GM12878 (cell line): ENCODE results near the gene B3GALT5. TPM values are rescaled to one million over a fixed set of nuclear protein-coding genes. Genes with fewer than 3 reads are reported as not detected.
A peak's percentile ranks its signal among the peaks of the same experiment; 100 is the strongest.

ENCODE experiments used
- ATAC-seq: fragments of 200-7000 bp; cut with Tn5 transposase; 3 replicates; pipeline ENCODE4 v1.9.1; 2020; ENCODE audit warnings: mild to moderate bottlenecking, moderate library complexity
- BruUV-seq: library from RNA; stranded (reverse); fragments of 400-500 nt; replicated peaks from 2 replicates; lab custom pipeline; 2021; lab: Mats Ljungman, UMichigan
- CTCF ChIA-PET: fragments of 300-600 bp; sonication (Branson Sonifier 250); formaldehyde crosslinking; extraction: SDS; loops from one replicate; lab custom pipeline; 2021; ENCODE audit warnings: inconsistent platforms; lab: Yijun Ruan, JAX
- POLR2A ChIA-PET: fragments of 350-600 bp; formaldehyde crosslinking; extraction: SDS; loops from one replicate; lab custom pipeline; 2021; ENCODE audit warnings: inconsistent platforms; lab: Charles Lee
- RAD21 ChIA-PET: fragments of 300-600 bp; sonication (Branson Sonifier 250); formaldehyde crosslinking; loops from one replicate; lab custom pipeline; 2023; ENCODE audit warnings: antibody characterized with exemption; ENCODE audit not compliant: unreplicated experiment; lab: Charles Lee
- SMC1A ChIA-PET: fragments of 300-600 bp; sonication (Branson Sonifier 250); formaldehyde crosslinking; loops from one replicate; lab custom pipeline; 2023; ENCODE audit not compliant: unreplicated experiment, uncharacterized antibody; lab: Charles Lee
- DNase-seq: peaks from one replicate; pipeline ENCODE4 v3.0.0-alpha.2; 2011; ENCODE audit warnings: low read depth, low spot score
- FAIRE-seq: peaks from 3 replicates; lab custom pipeline; 2011; peaks lifted over from hg19 to GRCh38; lab: Jason Lieb, UNC
- H2AFZ ChIP-seq: 2 replicates; pipeline ENCODE4 v1.6.0; 2011; ENCODE audit warnings: low read depth, low read length, control low read depth; ENCODE audit not compliant: control insufficient read depth
- H3K27ac ChIP-seq: 2 replicates; pipeline ENCODE4 v1.5.1; 2011; ENCODE audit warnings: control low read depth; ENCODE audit not compliant: control insufficient read depth, insufficient read depth
- H3K27me3 ChIP-seq, 2 experiments: replicated peaks in 1 of 2; 2 replicates each; pipeline versions ENCODE4 v1.6.0 to v1.6.1; 2011; ENCODE audit warnings: low read length in 1 of 2; ENCODE audit not compliant: control insufficient read depth in 2 of 2, insufficient read depth in 2 of 2
- H3K36me3 ChIP-seq, 2 experiments: 2 replicates each; pipeline ENCODE4 v1.5.1; 2011; ENCODE audit warnings: low read length in 1 of 2; ENCODE audit not compliant: control insufficient read depth in 2 of 2, insufficient read depth in 2 of 2
- H3K4me1 ChIP-seq: 2 replicates; pipeline ENCODE4 v1.6.1; 2011; ENCODE audit warnings: mild to moderate bottlenecking, low read length, moderate library complexity, mixed read lengths; ENCODE audit not compliant: control insufficient read depth, insufficient read depth
- H3K4me2 ChIP-seq: 2 replicates; pipeline ENCODE4 v1.6.0; 2011; ENCODE audit warnings: control low read depth; ENCODE audit not compliant: control insufficient read depth, insufficient read depth
- H3K4me3 ChIP-seq: fragments of 200-600 bp; sonication (generic); 2 replicates; pipeline ENCODE4 v1.5.1; 2016
- H3K79me2 ChIP-seq: 2 replicates; pipeline ENCODE4 v1.6.0; 2011; ENCODE audit warnings: low read length; ENCODE audit not compliant: control insufficient read depth, insufficient read depth
- H3K9ac ChIP-seq: 2 replicates; pipeline ENCODE4 v1.8.0; 2011; ENCODE audit warnings: low read length, control low read depth, mixed read lengths; ENCODE audit not compliant: control insufficient read depth, insufficient read depth
- H3K9me3 ChIP-seq: replicated peaks from 3 replicates; pipeline ENCODE4 v1.5.1; 2011; ENCODE audit warnings: mild to moderate bottlenecking, low read length; ENCODE audit not compliant: control insufficient read depth, insufficient read depth
- H4K20me1 ChIP-seq: 2 replicates; pipeline ENCODE4 v1.6.0; 2011; ENCODE audit not compliant: control insufficient read depth, insufficient read depth
- BCL11A ChIP-seq: IDR thresholded peaks from 2 replicates; pipeline ENCODE4 v1.6.1; 2011; ENCODE audit warnings: low read depth, low read length
- CHD1 ChIP-seq: IDR thresholded peaks from 2 replicates; pipeline ENCODE4 v1.6.1; 2012; ENCODE audit warnings: low read depth, low read length, improper control_type of control experiment
- IRF4 ChIP-seq: IDR thresholded peaks from 2 replicates; pipeline ENCODE4 v1.6.1; 2011; ENCODE audit warnings: low read depth, low read length
- JUNB ChIP-seq: IDR thresholded peaks from 2 replicates; pipeline ENCODE4 v1.6.1; 2016; ENCODE audit warnings: antibody characterized with exemption, mild to moderate bottlenecking
- PAX8 ChIP-seq: fragments of 450-650 bp; IDR thresholded peaks from 2 replicates; pipeline ENCODE4 v1.6.1; 2017; ENCODE audit warnings: mild to moderate bottlenecking, moderate library complexity
- POLR2A ChIP-seq: IDR thresholded peaks from 2 replicates; pipeline ENCODE4 v1.6.1; 2011; ENCODE audit warnings: low read depth, mild to moderate bottlenecking, low read length
- POU2F2 ChIP-seq: IDR thresholded peaks from 3 replicates; pipeline ENCODE4 v1.6.1; 2011; ENCODE audit warnings: low read depth, mild to moderate bottlenecking, low read length, borderline replicate concordance
- RUNX3 ChIP-seq: IDR thresholded peaks from 2 replicates; pipeline ENCODE4 v1.6.1; 2012; ENCODE audit warnings: low read length, inconsistent platforms
- WGBS: methylation state at CpG from one replicate; pipeline ENCODE4 v1.1.6; 2016; ENCODE audit warnings: low lambda C conversion rate; ENCODE audit not compliant: insufficient replicate concordance, insufficient coverage; ENCODE audit errors: missing lambda C conversion rate; 5-methylcytosine and 5-hydroxymethylcytosine counted together
- in situ Hi-C: fragments of 300-500 bp; cut with MboI; formaldehyde crosslinking; loops from 9 replicates; pipeline ENCODE4 v1.14.3; 2018; ENCODE audit warnings: mixed read lengths
- intact Hi-C: fragments of 100-400 bp; cut with micrococcal nuclease; formaldehyde crosslinking; loops from one replicate; pipeline ENCODE4 v1.14.2; 2022; ENCODE audit not compliant: unreplicated experiment
- polyA plus RNA-seq, 11 experiments: library from polyadenylated mRNA; depleted of rRNA in 4 of 11; unstranded in 6 of 11; stranded (reverse) in 5 of 11; fragments of >200 nt; fragmentation: Nextera tagmentation in 4 of 11; fragmentation: Illumina TruSeq in 1 of 11; extraction: Ambion mirVana in 4 of 11; extraction: Trizol in 1 of 11; gene quantifications; 1 replicate in 1 of 11; 2 replicates in 10 of 11; pipeline versions ENCODE4 v1.2.1 to v1.2.3, GENCODE V29; 2011 to 2016; ENCODE audit warnings: inconsistent platforms in 2 of 11, missing spikeins in 2 of 11, low read depth in 1 of 11
- total RNA-seq, 4 experiments: library from RNA; depleted of rRNA in 3 of 4; stranded (reverse); fragments of >200 nt in 3 of 4; fragmentation: Illumina TruSeq in 1 of 4; extraction: Trizol in 1 of 4; gene quantifications; 2 replicates each; pipeline versions ENCODE4 v1.2.1 to v1.2.3, GENCODE V29; 2013 to 2021
- TF ChIP-seq, protein P1 (sequence below), 3 experiments: IDR thresholded peaks in 2 of 3; conservative IDR thresholded peaks in 1 of 3; 2 replicates each; pipeline ENCODE4 v1.5.1; 2011; ENCODE audit warnings: low read depth in 3 of 3, low read length in 3 of 3, mild to moderate bottlenecking in 3 of 3, control low read depth in 2 of 3, moderate library complexity in 2 of 3, inconsistent platforms in 1 of 3, mixed read lengths in 1 of 3; ENCODE audit not compliant: control insufficient read depth in 2 of 3, insufficient read depth in 1 of 3; ENCODE audit errors: extremely low read depth in 1 of 3
- TF ChIP-seq, protein P2 (sequence below): fragments of 450-650 bp; IDR thresholded peaks from 2 replicates; pipeline ENCODE4 v1.6.1; 2016; ENCODE audit warnings: mild to moderate bottlenecking
- TF ChIP-seq, protein P3 (sequence below): fragments of 450-650 bp; IDR thresholded peaks from 2 replicates; pipeline ENCODE4 v1.6.1; 2018; ENCODE audit warnings: mild to moderate bottlenecking, low read depth, moderate library complexity; ENCODE audit not compliant: partially characterized antibody

Gene B3GALT5
- total and polyA plus RNA-seq, 10 of the 15 experiments (the other 5 are each of a cell fraction or from before 2014, with no cell fraction given) = 0.03 to 0.04 TPM; not detected in 8

DNA sequence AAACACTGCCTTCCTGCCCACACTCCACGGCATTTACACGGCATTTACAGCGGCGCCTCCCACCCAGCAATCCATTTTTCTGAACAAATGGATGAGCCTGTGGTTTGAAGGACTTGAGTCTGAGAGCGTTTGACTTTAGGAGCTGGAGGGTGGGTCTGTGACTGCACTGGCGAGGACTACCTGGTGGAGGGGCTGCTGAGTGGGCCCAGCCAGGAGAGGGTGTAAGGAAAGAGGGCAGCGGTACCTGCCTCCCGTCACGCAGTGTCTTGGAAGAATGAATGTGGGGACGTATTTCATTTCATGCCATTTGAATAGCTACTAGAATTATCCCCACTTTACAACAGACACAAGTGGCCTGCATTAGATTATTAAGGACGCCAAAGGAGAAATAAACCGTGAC is 62.9 kb downstream of the B3GALT5 start:
- Histone ChIP-seq H3K79me2 (no peaks in the 10 kb centered on the region), H3K4me2 (no peak overlapping the region), H3K9me3 (no peaks in the 10 kb centered on the region; the same call in 2 of the 3 replicates), H3K27ac (no peak overlapping the region), H3K4me1 (no peaks in the 10 kb centered on the region), H3K4me3 (no peak overlapping the region), H2AFZ (no peak overlapping the region), H4K20me1 (no peaks in the 10 kb centered on the region), H3K9ac (no peak overlapping the region)
- ChIA-PET CTCF (no interaction called here), POLR2A (no interaction called here), RAD21 (no interaction called here), SMC1A (no interaction called here)
- FAIRE-seq = no peak
- TF ChIP-seq, protein P1, sequence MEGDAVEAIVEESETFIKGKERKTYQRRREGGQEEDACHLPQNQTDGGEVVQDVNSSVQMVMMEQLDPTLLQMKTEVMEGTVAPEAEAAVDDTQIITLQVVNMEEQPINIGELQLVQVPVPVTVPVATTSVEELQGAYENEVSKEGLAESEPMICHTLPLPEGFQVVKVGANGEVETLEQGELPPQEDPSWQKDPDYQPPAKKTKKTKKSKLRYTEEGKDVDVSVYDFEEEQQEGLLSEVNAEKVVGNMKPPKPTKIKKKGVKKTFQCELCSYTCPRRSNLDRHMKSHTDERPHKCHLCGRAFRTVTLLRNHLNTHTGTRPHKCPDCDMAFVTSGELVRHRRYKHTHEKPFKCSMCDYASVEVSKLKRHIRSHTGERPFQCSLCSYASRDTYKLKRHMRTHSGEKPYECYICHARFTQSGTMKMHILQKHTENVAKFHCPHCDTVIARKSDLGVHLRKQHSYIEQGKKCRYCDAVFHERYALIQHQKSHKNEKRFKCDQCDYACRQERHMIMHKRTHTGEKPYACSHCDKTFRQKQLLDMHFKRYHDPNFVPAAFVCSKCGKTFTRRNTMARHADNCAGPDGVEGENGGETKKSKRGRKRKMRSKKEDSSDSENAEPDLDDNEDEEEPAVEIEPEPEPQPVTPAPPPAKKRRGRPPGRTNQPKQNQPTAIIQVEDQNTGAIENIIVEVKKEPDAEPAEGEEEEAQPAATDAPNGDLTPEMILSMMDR (IDR thresholded peaks at IDR 0.05 in 2 of 3, conservative IDR thresholded peaks at IDR 0.05 in 1 of 3; ENCODE audit: control insufficient read depth in 2 of 3, extremely low read depth in 1 of 3, insufficient read depth in 1 of 3, low read depth in 3 of 3, low read length in 3 of 3) = no peak
- TF ChIP-seq POU2F2 = no peak
- no peak for TF ChIP-seq IRF4
- TF ChIP-seq, all 136 proteins: peak for 0
- no peak for DNase-seq
- H3K27me3 ChIP-seq = no peaks in the 10 kb centered on the region
- ATAC-seq = no peak
- intact Hi-C loops (no loop called here), in situ Hi-C loops (no loop called here)
- WGBS = 41% methylated on average over 12 of the region's 12 CpGs
- BruUV-seq = no TSS peak
- no peaks in the 10 kb centered on the region for H3K36me3 ChIP-seq

DNA sequence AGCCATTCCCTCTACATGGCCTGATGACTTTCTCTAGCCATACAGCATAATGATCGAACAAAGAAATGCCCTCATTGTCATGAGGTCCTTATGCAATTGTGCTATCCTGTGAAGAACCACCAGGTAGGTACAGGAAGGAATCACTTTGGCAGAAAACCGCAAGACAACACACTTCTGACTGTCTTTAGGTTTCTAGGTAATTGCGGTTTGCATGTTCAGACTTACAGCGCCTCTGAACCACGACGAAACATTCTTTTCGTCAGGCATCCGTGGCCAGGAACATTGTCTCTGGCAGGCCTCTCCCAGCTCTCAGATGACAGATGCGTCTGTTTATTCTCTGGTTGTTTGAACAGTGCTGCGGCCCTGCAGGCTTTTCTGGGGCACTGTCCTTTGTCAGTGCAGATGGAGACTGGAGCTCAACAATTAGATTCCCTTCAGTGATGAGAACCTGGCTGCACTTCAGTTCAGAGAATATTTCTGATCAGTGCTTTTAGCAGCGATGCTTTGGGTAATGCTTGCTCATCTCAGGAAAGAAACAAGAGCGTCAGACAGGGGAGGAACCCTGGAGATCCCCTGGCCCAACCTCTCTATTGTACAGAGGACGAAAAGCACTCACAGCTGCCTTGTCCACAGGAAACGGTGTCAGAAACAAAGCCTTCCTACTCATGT is 63.4 kb downstream of the B3GALT5 start:
- DNase-seq (peak; percentile 51), ATAC-seq (peak; percentile 83), FAIRE-seq (no peak)
- ChIA-PET SMC1A (no interaction called here), POLR2A (no interaction called here), RAD21 (no interaction called here), CTCF (no interaction called here)
- Histone ChIP-seq H3K4me3 (no peak overlapping the region), H3K4me2 (no peak overlapping the region), H4K20me1 (no peaks in the 10 kb centered on the region), H3K79me2 (no peaks in the 10 kb centered on the region), H3K9me3 (no peaks in the 10 kb centered on the region; the same call in 2 of the 3 replicates), H2AFZ (no peak overlapping the region), H3K36me3 (no peaks in the 10 kb centered on the region), H3K27me3 (no peaks in the 10 kb centered on the region), H3K4me1 (no peaks in the 10 kb centered on the region), H3K9ac (no peak overlapping the region), H3K27ac (no peak overlapping the region)
- 23% methylated on average over 14 of the region's 14 CpGs for WGBS
- BruUV-seq = no TSS peak
- in situ Hi-C loops = no loop called here
- intact Hi-C loops = no loop called here
- peak; percentile 13; the same call in 1 of the 2 replicates for TF ChIP-seq JUNB
- TF ChIP-seq PAX8 = no peak
- TF ChIP-seq, protein P2, sequence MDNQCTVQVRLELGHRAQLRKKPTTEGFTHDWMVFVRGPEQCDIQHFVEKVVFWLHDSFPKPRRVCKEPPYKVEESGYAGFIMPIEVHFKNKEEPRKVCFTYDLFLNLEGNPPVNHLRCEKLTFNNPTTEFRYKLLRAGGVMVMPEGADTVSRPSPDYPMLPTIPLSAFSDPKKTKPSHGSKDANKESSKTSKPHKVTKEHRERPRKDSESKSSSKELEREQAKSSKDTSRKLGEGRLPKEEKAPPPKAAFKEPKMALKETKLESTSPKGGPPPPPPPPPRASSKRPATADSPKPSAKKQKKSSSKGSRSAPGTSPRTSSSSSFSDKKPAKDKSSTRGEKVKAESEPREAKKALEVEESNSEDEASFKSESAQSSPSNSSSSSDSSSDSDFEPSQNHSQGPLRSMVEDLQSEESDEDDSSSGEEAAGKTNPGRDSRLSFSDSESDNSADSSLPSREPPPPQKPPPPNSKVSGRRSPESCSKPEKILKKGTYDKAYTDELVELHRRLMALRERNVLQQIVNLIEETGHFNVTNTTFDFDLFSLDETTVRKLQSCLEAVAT = 0 out of 2 replicates have a peak, but pooled peaks have one; percentile 20
- TF ChIP-seq CHD1 = no peak
- no peak for TF ChIP-seq POLR2A
- peak; percentile 30; the same call in 1 of the 2 replicates for TF ChIP-seq BCL11A
- TF ChIP-seq RUNX3 = peak; percentile 50; the same call in 1 of the 2 replicates
- TF ChIP-seq, protein P3, sequence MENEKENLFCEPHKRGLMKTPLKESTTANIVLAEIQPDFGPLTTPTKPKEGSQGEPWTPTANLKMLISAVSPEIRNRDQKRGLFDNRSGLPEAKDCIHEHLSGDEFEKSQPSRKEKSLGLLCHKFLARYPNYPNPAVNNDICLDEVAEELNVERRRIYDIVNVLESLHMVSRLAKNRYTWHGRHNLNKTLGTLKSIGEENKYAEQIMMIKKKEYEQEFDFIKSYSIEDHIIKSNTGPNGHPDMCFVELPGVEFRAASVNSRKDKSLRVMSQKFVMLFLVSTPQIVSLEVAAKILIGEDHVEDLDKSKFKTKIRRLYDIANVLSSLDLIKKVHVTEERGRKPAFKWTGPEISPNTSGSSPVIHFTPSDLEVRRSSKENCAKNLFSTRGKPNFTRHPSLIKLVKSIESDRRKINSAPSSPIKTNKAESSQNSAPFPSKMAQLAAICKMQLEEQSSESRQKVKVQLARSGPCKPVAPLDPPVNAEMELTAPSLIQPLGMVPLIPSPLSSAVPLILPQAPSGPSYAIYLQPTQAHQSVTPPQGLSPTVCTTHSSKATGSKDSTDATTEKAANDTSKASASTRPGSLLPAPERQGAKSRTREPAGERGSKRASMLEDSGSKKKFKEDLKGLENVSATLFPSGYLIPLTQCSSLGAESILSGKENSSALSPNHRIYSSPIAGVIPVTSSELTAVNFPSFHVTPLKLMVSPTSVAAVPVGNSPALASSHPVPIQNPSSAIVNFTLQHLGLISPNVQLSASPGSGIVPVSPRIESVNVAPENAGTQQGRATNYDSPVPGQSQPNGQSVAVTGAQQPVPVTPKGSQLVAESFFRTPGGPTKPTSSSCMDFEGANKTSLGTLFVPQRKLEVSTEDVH = no peak
